ENCODE measurements around the gene SEMA4F. TPM values are rescaled to one million over a fixed set of nuclear protein-coding genes. Genes with fewer than 3 reads are reported as not detected.
A peak's percentile ranks its signal among the peaks of the same experiment; 100 is the strongest.

SEMA4F gene
- polyA plus RNA-seq, 3 donors = 0.16 to 0.44 (median 0.43) TPM

DNA sequence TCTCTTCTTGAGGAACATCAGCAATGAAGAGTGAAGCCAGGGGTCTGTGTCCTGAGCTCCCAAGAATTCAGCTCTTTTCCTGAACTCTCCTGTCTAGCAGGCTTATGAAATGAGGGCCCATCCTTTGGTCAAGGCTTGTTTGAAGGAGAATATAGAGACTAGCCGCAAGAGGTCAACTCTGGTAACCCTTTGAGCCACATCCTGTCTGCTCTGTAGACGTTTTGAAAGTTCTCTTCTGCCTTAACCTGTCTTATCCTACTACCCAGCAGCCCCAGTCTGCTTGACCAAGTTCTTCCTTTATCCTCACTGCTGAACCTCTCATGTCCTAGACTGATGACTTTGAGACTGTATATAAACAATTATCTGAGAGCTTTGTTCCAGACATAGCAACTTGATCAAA, 5.4 kb downstream of the SEMA4F start:
- peaks cover 5% of the 10 kb centered on the region in 2 donors for H3K4me1 ChIP-seq (ENCODE audit: control insufficient read depth in 1 of 2, insufficient read depth in 2 of 2, low read length in 2 of 2)
- H3K9me3 Mint-ChIP-seq = peaks cover 0 to 4% (median 2%) of the 10 kb centered on the region in 7 donors
- no peak overlapping the region for H3K9ac ChIP-seq (ENCODE audit: insufficient read depth, low read length, poor library complexity, severe bottlenecking)
- H2AFZ ChIP-seq (ENCODE audit: insufficient read depth, low read depth, low read length, poor library complexity, severe bottlenecking) = no peak overlapping the region
- H3K27ac ChIP-seq (ENCODE audit: low read depth in 1 of 2, low read length in 2 of 2) = no peak overlapping the region
- intact Hi-C loops (cut with micrococcal nuclease) = no loop called here
- H3K4me1 Mint-ChIP-seq = peaks cover 7% of the 10 kb centered on the region
- H3K27me3 ChIP-seq (ENCODE audit: control insufficient read depth in 2 of 2, insufficient read depth in 2 of 2, low read length in 2 of 2) = peaks cover 15 to 35% of the 10 kb centered on the region in 2 donors
- H3K27me3 Mint-ChIP-seq (ENCODE audit: low read depth in 3 of 3) = peaks cover 22 to 31% (median 30%) of the 10 kb centered on the region in 3 donors
- H3K4me2 ChIP-seq (replicated peaks; ENCODE audit: extremely low read depth, low read length, poor library complexity, severe bottlenecking) = no peak overlapping the region
- no peaks in the 10 kb centered on the region for H3K79me2 ChIP-seq (ENCODE audit: insufficient read depth, low read length)
- no peak for DNase-seq
- H3K4me3 ChIP-seq (replicated peaks in 1 of 3; ENCODE audit: low read depth in 2 of 3, low read length in 3 of 3) = no peak overlapping the region
- H3K27ac Mint-ChIP-seq = peak overlapping the region in 1 of 7 donors; percentile 11
- no peaks in the 10 kb centered on the region for H3K36me3 ChIP-seq (replicated peaks in 1 of 2; ENCODE audit: control insufficient read depth in 1 of 2, insufficient read depth in 2 of 2, low read length in 2 of 2)
- TF ChIP-seq CTCF (IDR thresholded peaks at IDR 0.05) = no peak
- H3K9me3 ChIP-seq (replicated peaks in 1 of 2; ENCODE audit: control insufficient read depth in 1 of 2, insufficient read depth in 1 of 2, low read length in 2 of 2) = peaks cover 0 to 6% of the 10 kb centered on the region in 2 donors
- peaks cover 0 to 5% of the 10 kb centered on the region in 2 donors for H3K36me3 Mint-ChIP-seq
- no peak overlapping the region for H3K4me3 Mint-ChIP-seq
- no peaks in the 10 kb centered on the region for H4K20me1 ChIP-seq (ENCODE audit: insufficient read depth, low read length)
- WGBS (ENCODE audit: insufficient coverage) = no CpG with 5 or more reads among the region's 2 CpGs

- Mint-ChIP-seq H3K36me3 (no peaks in the 10 kb centered on the region), H3K4me3 (no peak overlapping the region), H3K27ac (no peak overlapping the region), H3K9me3 (no peaks in the 10 kb centered on the region), H3K27me3 (ENCODE audit: low read depth in 3 of 3) (peaks cover 0 to 4% (median 4%) of the 10 kb centered on the region in 3 donors), H3K4me1 (no peaks in the 10 kb centered on the region)
- DNase-seq = no peak
- Histone ChIP-seq H3K9ac (ENCODE audit: insufficient read depth, low read length, poor library complexity, severe bottlenecking) (no peak overlapping the region), H3K27me3 (ENCODE audit: control insufficient read depth in 2 of 2, insufficient read depth in 2 of 2, low read length in 2 of 2) (no peaks in the 10 kb centered on the region), H3K4me3 (replicated peaks in 1 of 3; ENCODE audit: low read depth in 2 of 3, low read length in 3 of 3) (no peak overlapping the region), H3K4me2 (replicated peaks; ENCODE audit: extremely low read depth, low read length, poor library complexity, severe bottlenecking) (no peak overlapping the region), H3K27ac (ENCODE audit: low read depth in 1 of 2, low read length in 2 of 2) (no peak overlapping the region), H2AFZ (ENCODE audit: insufficient read depth, low read depth, low read length, poor library complexity, severe bottlenecking) (no peak overlapping the region), H3K9me3 (replicated peaks in 1 of 2; ENCODE audit: control insufficient read depth in 1 of 2, insufficient read depth in 1 of 2, low read length in 2 of 2) (no peaks in the 10 kb centered on the region), H3K4me1 (ENCODE audit: control insufficient read depth in 1 of 2, insufficient read depth in 2 of 2, low read length in 2 of 2) (no peaks in the 10 kb centered on the region), H3K36me3 (replicated peaks in 1 of 2; ENCODE audit: control insufficient read depth in 1 of 2, insufficient read depth in 2 of 2, low read length in 2 of 2) (no peaks in the 10 kb centered on the region), H4K20me1 (ENCODE audit: insufficient read depth, low read length) (no peaks in the 10 kb centered on the region), H3K79me2 (ENCODE audit: insufficient read depth, low read length) (no peaks in the 10 kb centered on the region)
- WGBS (ENCODE audit: insufficient coverage) = no CpG with 5 or more reads among the region's 1 CpG
- no peak for TF ChIP-seq CTCF (IDR thresholded peaks at IDR 0.05)
- intact Hi-C loops (cut with micrococcal nuclease) = no loop called here
Measured at GRCh38 chr2:74668087-74668486, 14.0 kb downstream of the SEMA4F start.

Measured in CD14-positive monocyte (primary cell).